HT1080 (cell line): ENCODE data around the gene NACC1. TPM values are rescaled to one million over a fixed set of nuclear protein-coding genes. Genes with fewer than 3 reads are reported as not detected.
"Not testable (repeated sequence)": the region's sequence is repeated elsewhere in the genome, so short reads cannot be mapped to it uniquely, and the experiment has no call there.

Experiments
- DNase-seq: peaks from one replicate; pipeline ENCODE4 v3.0.0-alpha.2; 2015; ENCODE audit warnings: low read depth
- total RNA-seq: library from RNA; depleted of rRNA; stranded (reverse); fragments of >200 nt; shearing (Covaris generic); gene quantifications from 2 replicates; pipeline ENCODE4 v1.2.3, GENCODE V29; 2014

The NACC1 gene
- total RNA-seq, 1 experiment from 2014 or later = 181 TPM

DNA sequence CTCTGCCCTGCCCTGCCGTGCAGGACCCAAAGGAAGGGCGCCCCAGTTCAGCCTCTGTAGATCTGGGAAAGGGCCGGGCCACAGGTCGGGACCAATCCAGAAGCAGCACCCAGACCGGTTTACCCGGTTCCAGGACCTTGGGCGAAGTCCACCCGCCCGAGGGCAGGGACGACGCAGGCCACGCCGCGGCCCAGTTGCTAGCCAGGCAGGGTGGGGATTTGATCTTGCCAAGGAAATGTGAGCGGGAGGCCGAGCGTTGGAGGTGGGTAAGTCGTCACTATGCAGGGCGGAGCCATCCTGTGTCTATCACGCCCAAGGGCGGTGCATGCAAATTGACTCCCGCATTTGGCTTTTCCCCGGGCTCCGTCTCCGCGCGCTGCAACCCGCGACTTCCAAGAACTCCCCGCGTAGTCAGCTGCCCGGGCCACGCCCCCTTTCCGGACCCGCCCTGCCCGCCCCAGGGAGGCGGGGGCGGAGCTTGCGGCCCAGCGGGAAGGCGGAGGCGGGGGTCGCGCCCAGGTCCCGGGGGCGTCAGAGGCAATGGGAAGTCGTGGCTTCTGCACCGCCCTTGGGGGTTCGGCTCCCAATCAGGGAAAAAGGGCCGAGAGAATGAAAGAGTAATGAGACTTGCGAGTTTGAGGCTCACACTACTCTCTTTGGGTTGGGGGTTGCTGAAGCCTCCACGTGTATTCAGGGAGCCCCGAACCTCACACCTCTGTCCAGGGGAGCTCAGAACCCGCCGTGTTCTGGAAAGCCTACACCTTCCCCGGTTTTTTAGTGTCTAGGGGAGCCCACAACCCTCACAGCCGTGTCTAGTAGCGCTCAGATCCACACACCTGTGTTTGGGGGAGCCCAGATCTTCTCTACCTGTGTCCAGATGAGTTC is 44.9 kb downstream of the NACC1 start:
- DNase-seq = peak; percentile 98

DNA sequence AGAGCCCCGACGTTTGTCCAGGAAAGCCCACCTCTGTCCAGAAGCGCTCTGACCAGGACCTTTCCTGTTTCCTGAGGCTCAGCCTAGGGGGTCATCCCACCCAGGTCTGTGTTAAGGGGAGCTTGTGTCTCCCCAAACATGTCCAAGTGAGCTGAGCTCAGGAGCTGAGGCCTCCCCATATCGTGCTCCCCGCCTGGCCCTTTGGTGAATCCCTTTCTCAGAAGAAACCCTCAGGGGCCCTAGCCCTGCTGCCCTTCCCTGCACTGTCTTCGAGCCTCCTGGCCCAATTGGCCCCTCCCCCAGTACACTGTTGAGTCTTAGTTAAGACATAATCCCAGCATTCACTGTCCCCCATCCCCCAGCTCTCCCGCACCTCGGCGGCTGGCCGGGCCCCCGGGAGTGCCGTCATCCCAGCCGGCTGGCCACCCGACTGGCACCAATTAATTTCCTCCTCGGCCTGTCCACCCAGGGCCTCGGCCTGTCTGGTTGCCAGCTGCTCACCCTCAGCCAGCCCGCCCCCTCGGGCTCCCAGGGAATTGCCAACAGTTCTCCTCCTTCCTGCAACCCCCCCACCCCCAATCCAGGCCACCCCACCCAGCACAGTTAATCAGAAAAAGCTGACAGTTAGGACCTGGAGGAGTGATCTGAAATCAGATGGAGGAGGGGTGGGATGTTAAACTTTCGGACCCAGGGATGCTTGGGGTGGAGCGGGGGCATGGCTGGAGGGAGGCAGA is 45.7 kb downstream of the NACC1 start:
- DNase-seq = peak; percentile 96

- peak; percentile 98 for DNase-seq
Measured at GRCh38 chr19:13164343-13165161, 46.5 kb downstream of the NACC1 start.

DNA sequence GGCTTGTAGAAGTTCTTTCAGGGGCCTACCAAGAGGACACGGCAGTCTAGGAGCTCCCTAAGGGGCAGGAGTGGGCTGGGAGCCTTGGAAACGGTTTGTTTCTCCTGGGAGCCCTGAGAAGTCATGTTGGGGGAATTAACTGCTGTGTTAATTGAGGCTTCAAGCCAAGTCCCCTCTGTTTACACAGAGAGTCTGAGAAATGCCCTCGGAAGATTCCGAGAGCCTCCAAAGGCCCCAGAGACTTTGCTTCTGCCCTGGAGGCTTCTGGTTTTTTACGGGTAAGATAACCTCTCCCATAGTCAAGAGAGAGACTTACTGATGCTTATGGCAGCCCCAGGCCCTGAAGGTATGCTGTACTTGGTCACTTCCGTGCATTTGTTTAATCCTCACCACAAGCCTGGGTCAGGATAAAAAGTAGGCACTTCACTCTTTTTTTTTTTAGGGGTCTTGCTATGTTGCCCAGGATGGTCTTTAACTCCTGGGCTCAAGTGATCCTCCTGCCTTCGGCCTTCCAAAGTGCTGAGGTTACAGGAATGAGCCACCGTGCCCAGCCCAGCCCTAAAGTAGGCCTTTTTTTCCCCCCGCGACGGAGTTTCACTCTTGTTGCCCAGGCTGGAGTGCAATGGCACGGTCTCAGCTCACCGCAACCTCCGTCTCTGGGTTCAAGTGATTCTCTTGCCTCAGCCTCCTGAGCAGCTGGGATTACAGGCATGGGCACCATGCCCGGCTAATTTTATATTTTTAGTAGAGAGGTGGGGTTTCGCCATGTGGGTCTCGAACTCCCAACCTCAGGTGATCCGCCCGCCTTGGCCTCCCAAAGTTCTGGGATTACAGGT is 47.3 kb downstream of the NACC1 start:
- DNase-seq = no peak

DNA sequence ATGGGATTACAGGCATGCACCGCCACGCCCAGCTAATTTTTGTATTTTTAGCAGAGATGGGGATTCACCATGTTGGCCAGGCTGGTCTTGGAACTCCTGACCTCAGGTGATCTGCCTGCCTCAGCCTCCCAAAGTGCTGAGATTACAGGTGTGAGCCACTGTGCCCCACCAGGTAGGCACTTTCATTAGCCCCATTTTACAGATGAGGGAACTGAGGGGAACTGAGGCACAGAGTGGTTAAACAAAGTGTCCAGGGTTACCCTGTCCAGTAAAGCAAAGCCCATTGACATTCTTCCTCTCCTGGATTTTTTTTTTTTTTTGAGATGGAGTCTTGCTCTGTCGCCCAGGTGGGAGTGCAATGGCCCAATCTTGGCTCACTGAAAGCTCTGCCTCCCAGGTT is 48.1 kb downstream of the NACC1 start:
- not testable (repeated sequence) for DNase-seq

GRCh38 chr19:13169769-13170168 is 51.7 kb downstream of the NACC1 start:
- DNase-seq = peak; percentile 86

DNA sequence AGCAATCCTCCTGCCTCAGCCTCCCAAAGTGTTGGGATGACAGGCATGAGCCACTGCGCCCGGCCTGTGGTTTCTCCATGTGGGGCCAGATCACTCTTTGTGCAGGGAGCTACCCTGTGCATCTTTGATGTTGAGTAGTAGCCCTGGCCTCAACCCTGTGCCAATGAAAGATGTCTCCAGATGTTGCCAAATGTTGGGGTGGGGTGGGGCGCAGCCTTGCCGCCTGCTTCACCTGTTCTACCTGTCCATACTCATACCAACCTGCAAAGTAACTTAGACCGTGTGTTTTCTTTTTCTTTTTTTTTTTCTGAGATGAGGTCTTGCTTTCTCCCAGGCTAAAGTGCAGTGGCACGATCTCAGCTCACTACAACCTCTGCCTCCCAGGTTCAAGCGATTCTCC is 53.1 kb downstream of the NACC1 start:
- DNase-seq = no peak

- DNase-seq = peak; percentile 91
Measured at GRCh38 chr19:13172346-13173138, 54.5 kb downstream of the NACC1 start.

DNA sequence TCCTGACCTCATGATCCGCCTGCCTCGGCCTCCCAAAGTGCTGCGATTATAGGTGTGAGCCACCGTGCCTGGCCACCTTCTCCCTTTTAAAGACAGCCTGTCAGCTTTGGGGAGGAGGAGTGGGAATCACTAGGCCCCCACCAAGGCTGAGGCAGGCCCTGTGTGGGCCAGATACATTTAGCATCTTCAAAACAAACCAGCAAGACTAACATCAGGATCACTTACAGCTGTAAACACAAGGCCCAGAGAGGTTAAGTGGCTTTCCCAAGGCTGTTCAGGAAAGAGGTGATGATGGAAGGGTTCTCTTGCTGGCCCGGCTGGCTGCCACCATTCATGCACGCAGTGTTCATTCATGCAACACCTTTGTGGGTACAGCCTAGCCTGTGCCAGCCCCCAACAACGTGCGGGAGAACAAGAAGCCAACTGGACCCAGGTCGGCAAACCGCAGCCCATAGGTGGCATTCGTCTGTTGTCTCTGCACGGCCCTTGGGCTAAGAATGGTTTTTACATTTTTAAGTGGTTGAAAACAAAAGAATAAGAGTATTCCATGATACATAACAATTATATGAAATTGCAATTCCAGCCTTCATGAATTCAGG is 55.2 kb downstream of the NACC1 start:
- no peak for DNase-seq

DNA sequence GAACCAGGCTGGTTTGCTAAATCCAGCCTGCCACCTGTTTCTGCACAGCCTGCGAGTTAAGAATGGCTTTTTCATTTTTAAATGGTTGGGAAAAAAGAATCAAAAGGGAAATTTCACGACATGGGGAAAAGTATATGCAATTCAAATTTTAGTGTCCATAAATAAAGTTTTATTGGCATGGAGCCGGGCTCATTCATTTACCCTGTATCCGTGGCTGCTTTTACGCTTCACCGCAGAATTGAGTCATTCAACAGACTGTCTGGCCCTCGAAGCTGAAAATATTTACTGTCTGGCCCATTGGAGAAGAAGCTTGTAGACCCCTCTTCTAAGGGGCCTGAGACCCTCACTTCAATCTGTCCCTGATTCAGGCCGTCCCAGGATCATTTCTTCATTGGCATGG is 58.3 kb downstream of the NACC1 start:
- DNase-seq = no peak

DNA sequence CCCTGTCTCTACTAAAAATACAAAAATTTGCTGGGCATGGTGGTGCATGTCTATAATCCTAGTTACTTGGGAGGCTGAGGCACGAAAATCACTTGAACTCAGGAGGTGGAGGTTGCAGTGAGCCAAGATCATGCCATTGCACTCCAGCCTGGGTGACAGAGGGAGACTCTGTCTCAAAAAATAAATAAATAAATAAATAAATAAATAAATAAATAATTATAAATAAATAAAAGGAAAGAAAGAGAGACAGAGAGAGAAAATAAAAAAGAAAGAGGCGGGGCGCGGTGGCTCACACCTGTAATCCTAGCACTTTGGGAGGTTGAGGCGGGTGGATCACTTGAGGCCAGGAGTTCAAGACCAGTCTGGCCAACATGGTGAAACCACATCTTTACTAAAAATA is 59.5 kb downstream of the NACC1 start:
- not testable (repeated sequence) for DNase-seq

- not testable (repeated sequence) for DNase-seq
Measured at GRCh38 chr19:13178291-13178690, 60.2 kb downstream of the NACC1 start.

- DNase-seq = no peak
Measured at GRCh38 chr19:13181747-13182388, 63.8 kb downstream of the NACC1 start.

- DNase-seq = not testable (repeated sequence)
Measured at GRCh38 chr19:13184926-13185325, 66.9 kb downstream of the NACC1 start.

GRCh38 chr19:13185763-13186657 is 67.9 kb downstream of the NACC1 start:
- not testable (repeated sequence) for DNase-seq

DNA sequence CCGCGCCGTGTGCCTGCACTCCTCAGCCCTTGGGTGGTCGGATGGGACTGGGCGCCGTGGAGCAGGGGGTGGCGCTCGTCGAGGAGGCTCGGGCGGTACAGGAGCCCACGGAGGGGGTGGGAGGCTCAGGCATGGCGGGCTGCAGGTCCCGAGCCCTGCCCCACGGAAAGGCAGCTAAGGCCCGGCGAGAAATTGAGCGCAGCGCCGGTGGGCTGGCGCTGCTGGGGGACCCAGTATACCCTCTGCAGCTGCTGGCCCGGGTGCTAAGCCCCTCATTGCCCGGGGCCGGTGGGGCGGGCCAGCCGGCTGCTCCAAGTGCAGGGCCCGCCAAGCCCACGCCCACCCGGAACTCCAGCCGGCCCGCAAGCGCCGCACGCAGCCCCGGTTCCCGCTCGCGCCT is 68.6 kb downstream of the NACC1 start:
- not testable (repeated sequence) for DNase-seq

- no peak for DNase-seq
Measured at GRCh38 chr19:13187419-13187818, 69.4 kb downstream of the NACC1 start.

GRCh38 chr19:13189600-13189999 is 71.5 kb downstream of the NACC1 start:
- no peak for DNase-seq
